DMS53 treated with DMSO at 0.1 percent for 48 hours (cell line): Measurements from ENCODE around the gene DDX51.
"Not testable (repeated sequence)": the region's sequence is repeated elsewhere in the genome, so short reads cannot be mapped to it uniquely, and the experiment has no call there.

Experiments
- DNase-seq: peaks from one replicate; lab custom pipeline; 2025; ENCODE audit not compliant: unreplicated experiment; lab: John Stamatoyannopoulos, UW

DDX51 gene

GRCh38 chr12:132141976-132142678 is 2.0 kb downstream of the DDX51 start:
- DNase-seq, result no peak

- no peak for DNase-seq
These were observed 2.9 kb downstream of the DDX51 start for GRCh38 chr12:132140918-132141841.

- no peak for DNase-seq
These were observed 3.6 kb downstream of the DDX51 start for GRCh38 chr12:132140501-132140900.

GRCh38 chr12:132139912-132140311 is 4.2 kb downstream of the DDX51 start:
- no peak for DNase-seq

GRCh38 chr12:132138941-132139871 is 4.9 kb downstream of the DDX51 start:
- DNase-seq, result no peak

GRCh38 chr12:132137483-132138125 is 6.5 kb downstream of the DDX51 start:
- DNase-seq, result no peak

GRCh38 chr12:132136226-132136625 is 7.9 kb downstream of the DDX51 start:
- not testable (repeated sequence) for DNase-seq

- not testable (repeated sequence) for DNase-seq
These were observed 9.4 kb downstream of the DDX51 start for GRCh38 chr12:132134653-132135183.

- peak; percentile 58 for DNase-seq
These were observed 10.0 kb downstream of the DDX51 start for GRCh38 chr12:132133952-132134652.

- DNase-seq, result no peak
These were observed 11.3 kb downstream of the DDX51 start for GRCh38 chr12:132132609-132133430.

- DNase-seq, result no peak
These were observed 12.2 kb downstream of the DDX51 start for GRCh38 chr12:132131952-132132351.

GRCh38 chr12:132131229-132131628 is 12.9 kb downstream of the DDX51 start:
- DNase-seq, result no peak

GRCh38 chr12:132130690-132131089 is 13.4 kb downstream of the DDX51 start:
- DNase-seq, result no peak

GRCh38 chr12:132129007-132129406 is 15.1 kb downstream of the DDX51 start:
- DNase-seq, result no peak

GRCh38 chr12:132127041-132127440 is 17.1 kb downstream of the DDX51 start:
- no peak for DNase-seq

- no peak for DNase-seq
These were observed 18.4 kb downstream of the DDX51 start for GRCh38 chr12:132125736-132126135.

GRCh38 chr12:132124766-132125425 is 19.2 kb downstream of the DDX51 start:
- DNase-seq, result no peak
